ENCODE measurements around the gene GOLIM4.
A peak's percentile ranks its signal among the peaks of the same experiment; 100 is the strongest.
"Not testable (repeated sequence)": the region's sequence is repeated elsewhere in the genome, so short reads cannot be mapped to it uniquely, and the experiment has no call there.

Gene GOLIM4

GRCh38 chr3:168072323-168072650, 23.4 kb downstream of the GOLIM4 start:
- no peak for DNase-seq

DNA sequence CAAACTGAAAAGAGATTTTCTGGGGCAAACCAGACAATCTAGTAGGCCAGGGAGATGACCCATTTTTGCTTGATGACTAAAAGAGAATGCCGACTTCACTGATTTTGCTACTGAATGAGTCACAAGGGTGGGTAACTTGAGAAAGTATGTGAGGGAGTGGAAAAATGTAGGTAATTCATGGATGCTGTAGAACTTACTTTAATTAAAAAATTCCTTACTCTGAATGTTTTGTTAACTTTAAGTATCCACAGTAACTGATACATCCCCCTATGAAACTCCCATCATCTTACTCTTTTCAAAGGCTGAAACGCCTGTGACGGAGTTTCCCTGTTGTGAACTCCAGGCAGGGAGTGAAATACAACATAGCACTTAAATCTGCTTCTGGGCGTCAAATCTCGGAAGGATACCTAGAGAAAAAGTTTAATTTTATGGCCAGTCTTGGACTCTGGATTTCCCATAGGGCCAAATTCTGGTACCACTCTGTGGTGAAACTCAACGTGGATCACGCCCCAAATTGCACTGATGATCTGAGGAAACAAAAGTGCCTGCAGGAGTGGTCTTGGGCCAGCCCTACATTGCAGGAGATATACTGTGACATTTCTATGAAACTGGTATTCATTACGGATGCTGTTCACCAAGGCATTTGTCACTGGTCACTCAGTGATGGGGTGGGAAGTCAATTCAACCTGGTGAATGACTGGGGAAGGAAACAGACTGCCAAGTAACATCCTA, 24.0 kb downstream of the GOLIM4 start:
- no peak for DNase-seq

- DNase-seq: no peak
Measured at GRCh38 chr3:168070919-168071318, 24.8 kb downstream of the GOLIM4 start.

- DNase-seq: no peak
Measured at GRCh38 chr3:168068346-168068745, 27.4 kb downstream of the GOLIM4 start.

DNA sequence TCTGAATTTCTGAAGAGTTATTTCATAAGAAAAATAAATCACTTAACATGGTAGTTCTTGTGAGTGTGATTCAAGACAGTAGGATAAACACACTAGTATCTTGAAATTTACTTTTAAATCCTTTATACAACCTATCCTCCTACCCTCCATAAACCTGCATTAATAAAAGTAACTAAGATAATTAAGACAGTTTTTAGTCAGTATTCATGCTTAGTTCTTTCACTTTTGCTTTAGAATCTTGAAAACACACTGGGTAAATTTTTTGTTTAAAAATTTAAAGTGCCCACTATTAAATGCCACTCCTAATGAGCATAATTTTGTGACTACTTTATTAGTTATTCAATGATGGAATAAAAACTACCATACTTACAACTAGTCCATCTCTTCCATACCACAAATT, 28.8 kb downstream of the GOLIM4 start:
- no peak for DNase-seq

GRCh38 chr3:168065569-168065968, 30.2 kb downstream of the GOLIM4 start:
- DNase-seq: no peak

GRCh38 chr3:168063122-168063521, 32.6 kb downstream of the GOLIM4 start:
- no peak for DNase-seq

GRCh38 chr3:168062679-168063078, 33.0 kb downstream of the GOLIM4 start:
- DNase-seq: no peak

GRCh38 chr3:168061332-168061996, 34.3 kb downstream of the GOLIM4 start:
- DNase-seq: no peak

GRCh38 chr3:168060317-168060716, 35.4 kb downstream of the GOLIM4 start:
- no peak for DNase-seq

- DNase-seq: no peak
Measured at GRCh38 chr3:168058481-168058880, 37.2 kb downstream of the GOLIM4 start.

- not testable (repeated sequence) for DNase-seq
Measured at GRCh38 chr3:168056398-168057230, 39.1 kb downstream of the GOLIM4 start.

DNA sequence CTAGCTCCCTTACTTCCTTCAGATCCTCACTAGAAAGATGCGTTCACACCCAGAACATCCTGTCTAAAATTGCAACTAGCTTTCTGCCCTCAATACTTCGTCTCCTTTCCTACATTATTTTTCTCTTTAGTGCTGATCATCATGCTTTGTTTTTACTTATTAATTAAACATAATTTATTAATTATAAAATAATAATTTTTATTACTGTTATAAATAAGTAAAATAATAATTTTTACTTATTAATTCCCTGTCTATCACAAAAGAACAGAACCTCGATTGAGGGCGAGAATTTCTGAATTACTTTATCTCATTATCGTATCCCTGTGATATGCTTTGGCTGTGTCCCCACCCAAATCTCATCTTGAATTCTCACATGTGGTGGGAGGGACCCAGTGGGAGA, 41.3 kb downstream of the GOLIM4 start:
- no peak for DNase-seq

DNA sequence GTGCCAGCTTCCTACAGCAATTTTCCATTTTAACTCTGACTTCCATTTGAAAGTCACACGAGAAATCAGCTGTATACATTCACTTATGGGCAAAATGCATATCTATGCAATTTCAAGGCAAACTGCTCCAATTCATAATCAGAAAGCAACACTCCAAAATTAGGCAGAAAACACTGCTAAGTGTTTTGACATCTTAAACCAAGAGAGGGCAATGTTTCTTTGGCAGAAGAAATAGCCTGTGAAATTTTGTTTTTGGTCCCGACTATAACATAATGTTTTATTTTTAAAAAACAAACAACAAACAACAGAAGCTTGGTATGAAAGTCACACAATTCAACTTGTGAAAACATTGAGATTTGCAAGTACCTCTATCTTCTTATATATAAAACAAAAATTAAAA, 42.6 kb downstream of the GOLIM4 start:
- DNase-seq: no peak

GRCh38 chr3:168052515-168052914, 43.2 kb downstream of the GOLIM4 start:
- DNase-seq: no peak

DNA sequence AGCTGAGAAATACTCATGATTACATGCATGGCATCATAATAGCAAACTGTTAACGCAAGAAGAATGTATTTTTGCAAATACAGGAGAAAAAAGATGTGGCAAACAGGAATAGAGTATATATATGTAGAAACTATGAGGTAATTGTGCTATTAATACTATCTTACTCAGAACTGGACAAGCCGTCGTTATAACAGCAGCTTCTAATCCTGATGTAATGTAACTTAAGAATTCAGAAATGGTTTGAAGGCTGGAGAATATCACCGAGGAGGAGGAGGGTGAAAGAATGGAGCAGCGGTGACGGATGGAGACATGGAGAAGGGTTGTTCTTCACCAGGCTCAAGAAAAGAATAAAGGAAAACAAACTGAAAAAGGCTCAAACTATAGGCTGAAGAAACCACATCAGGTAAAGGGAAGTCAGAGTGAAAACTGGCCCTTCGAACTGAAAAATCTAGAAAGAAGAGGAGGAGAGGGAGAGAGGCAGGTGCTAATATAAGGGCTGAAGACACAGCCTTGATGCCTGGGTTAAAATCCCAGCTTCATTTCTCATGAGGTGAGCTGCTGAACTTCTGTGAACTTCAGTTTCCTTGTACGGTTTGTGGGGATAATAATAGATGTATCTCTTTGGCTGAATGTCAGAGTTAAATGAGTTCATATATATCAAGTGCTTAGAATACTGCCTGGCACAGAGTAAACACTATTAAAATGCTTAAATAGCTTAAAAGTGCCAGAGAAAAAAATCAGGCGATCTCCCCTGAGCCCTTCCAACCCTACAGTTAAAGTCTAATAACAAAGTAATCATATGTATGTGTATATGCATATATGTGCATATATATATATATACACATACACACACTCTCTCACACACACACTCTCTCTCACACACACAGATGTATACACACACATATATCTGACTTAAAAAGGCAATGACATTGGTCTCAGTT, 43.9 kb downstream of the GOLIM4 start:
- DNase-seq: no peak

DNA sequence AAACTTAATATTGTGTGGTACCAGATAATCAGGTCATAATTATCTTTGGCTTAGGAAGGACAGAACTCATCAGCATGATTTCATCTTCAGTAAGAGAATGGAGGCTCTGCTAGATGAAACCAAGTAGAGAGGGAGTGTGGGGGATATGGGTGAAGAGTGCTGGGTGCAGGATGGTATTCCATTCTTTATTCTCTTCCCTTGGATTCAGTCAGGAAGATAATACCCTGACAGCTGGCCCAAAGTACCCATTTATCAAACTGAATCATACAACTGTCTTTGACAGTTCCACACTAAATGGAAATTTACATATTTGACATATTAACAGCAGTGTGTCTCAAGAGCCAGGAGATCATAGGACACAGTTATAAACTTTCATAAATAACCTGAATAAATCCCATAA, 44.7 kb downstream of the GOLIM4 start:
- DNase-seq: no peak

GRCh38 chr3:168049367-168049974, 46.3 kb downstream of the GOLIM4 start:
- no peak for DNase-seq

DNA sequence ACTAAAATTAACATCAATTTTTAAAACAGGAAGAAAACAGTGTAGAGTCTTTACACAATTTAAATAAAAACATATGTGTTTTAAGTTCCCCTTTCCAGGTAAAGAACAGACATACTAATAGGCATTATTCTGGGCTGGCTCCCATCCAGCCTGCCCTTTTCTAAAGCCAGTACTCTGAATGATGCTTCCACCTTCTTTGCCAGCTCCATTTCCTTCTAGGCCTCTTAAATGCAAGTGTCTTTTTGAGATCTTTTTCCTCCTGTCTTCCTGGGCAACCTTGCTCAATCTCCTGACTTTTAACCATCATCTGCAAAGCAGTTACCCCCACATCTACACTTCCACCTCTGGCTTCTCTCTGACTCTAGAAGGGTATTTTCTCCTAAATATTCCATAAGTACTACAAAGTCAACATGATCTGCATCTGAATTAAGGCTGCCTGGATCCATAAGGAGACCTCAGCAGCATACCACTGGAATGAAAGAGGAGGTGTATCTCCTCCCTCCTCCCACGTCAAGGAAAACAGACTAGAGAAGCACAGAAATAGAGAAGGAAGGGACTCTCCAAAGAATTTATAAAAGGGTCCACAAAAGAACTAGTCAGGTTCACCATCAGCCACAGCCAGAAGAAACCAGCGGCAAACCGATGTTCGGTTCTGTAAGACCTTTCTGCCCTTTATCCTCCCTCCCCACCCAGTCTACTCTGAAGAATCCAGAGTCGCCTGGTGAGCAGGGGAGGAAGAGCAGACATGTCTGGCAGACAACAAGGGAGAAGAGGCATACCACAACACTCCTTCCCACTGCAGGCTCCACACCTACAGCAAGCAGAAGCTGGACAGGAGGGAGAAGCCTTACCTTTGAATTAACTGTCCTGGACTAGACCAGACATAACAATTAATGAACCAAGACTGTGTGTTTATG, 47.1 kb downstream of the GOLIM4 start:
- no peak for DNase-seq

DNA sequence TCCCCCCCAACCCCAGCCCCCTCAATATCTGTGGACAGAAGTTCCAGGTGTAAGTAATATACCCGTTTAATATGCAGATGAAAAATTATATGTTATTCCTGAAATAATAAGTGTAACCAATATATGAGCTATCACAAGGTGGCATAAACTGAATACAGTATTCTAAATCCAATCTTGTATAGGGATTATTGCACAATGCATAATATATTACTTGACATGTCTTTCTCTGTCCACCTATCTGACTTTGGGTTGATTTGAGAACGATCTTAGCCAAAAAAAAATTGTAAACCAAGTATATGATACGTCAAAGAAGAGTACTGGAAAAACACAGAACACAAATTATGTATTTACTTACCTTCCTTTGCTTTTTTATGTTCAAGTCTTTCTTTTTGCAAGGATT, 47.8 kb downstream of the GOLIM4 start:
- DNase-seq: no peak

GRCh38 chr3:168047190-168047795, 48.4 kb downstream of the GOLIM4 start:
- peak; percentile 91 for DNase-seq
